ENCODE results near the gene ACOX2.

- TF ChIP-seq CTCF (conservative IDR thresholded peaks at IDR 0.05) (no peak), EZH2 (IDR thresholded peaks at IDR 0.05; ENCODE audit: low read depth) (no peak)
These were observed 52.3 kb downstream of the ACOX2 start for GRCh38 chr3:58484722-58485069.
